HCT116 (cell line): ENCODE measurements around the gene CCDC66. TPM values are rescaled to one million over a fixed set of nuclear protein-coding genes. Genes with fewer than 3 reads are reported as not detected.

Source experiments
- ATAC-seq: fragments of 200-7000 bp; cut with Tn5 transposase; 2 replicates; pipeline ENCODE4 v1.9.1; 2020; ENCODE audit warnings: mild to moderate bottlenecking, moderate library complexity
- BruUV-seq: library from RNA; stranded (reverse); fragments of 400-500 nt; replicated peaks from 2 replicates; lab custom pipeline; 2021; lab: Mats Ljungman, UMichigan
- CTCF ChIA-PET: fragments of 300-600 bp; sonication (Branson Sonifier 250); formaldehyde crosslinking; loops from one replicate; lab custom pipeline; 2021; ENCODE audit warnings: antibody characterized with exemption; lab: Charles Lee
- POLR2A ChIA-PET: fragments of 300-600, 350-600 bp; sonication (Branson Sonifier 250); formaldehyde crosslinking; loops from one replicate; lab custom pipeline; 2021; ENCODE audit warnings: antibody characterized with exemption; lab: Charles Lee
- RAD21 ChIA-PET, 2 experiments: fragments of 300-600 bp; sonication (Branson Sonifier 250); formaldehyde crosslinking; loops; one replicate each; lab custom pipeline; 2023; ENCODE audit warnings: low total read pairs in 2 of 2; ENCODE audit not compliant: uncharacterized antibody in 2 of 2, unreplicated experiment in 2 of 2, low non-redundant PET in 1 of 2; lab: Charles Lee
- DNase-seq: peaks from one replicate; pipeline ENCODE4 v3.0.0-alpha.2; 2010; ENCODE audit warnings: low read depth, low spot score
- H2AFZ ChIP-seq: fragments of 200-600 bp; shearing (Covaris generic), sonication (generic); 2 replicates; pipeline ENCODE4 v1.6.1; 2017; ENCODE audit warnings: low read depth, mixed run types, mixed read lengths, antibody characterized with exemption, low read length; ENCODE audit not compliant: poor library complexity, severe bottlenecking
- H3K27ac ChIP-seq: 2 replicates; pipeline ENCODE4 v1.5.1; 2012; ENCODE audit warnings: low read depth, low read length
- H3K27me3 ChIP-seq: fragments of 200-600 bp; sonication (generic); 2 replicates; pipeline ENCODE4 v1.6.1; 2016; ENCODE audit warnings: mixed run types, low read length, mixed read lengths; ENCODE audit not compliant: insufficient read depth
- H3K36me3 ChIP-seq, 2 experiments: fragments of 200-500 bp in 1 of 2; fragments of 200-600 bp in 1 of 2; sonication (Bioruptor generic) in 1 of 2; sonication (generic) in 1 of 2; 2 replicates each; pipeline versions ENCODE4 v1.5.1 to v1.6.1; 2014 to 2016; ENCODE audit warnings: low read length in 2 of 2, inconsistent platforms in 1 of 2, mixed read lengths in 1 of 2, mixed run types in 1 of 2; ENCODE audit not compliant: insufficient read depth in 2 of 2, control insufficient read depth in 1 of 2
- H3K4me1 ChIP-seq, 2 experiments: fragments of 200-600 bp in 1 of 2; sonication (generic) in 1 of 2; 2 replicates each; pipeline versions ENCODE4 v1.5.1 to v1.6.1; 2012 to 2017; ENCODE audit warnings: low read length in 2 of 2, inconsistent platforms in 1 of 2, mild to moderate bottlenecking in 1 of 2, mixed read lengths in 1 of 2, mixed run types in 1 of 2, moderate library complexity in 1 of 2; ENCODE audit not compliant: insufficient read depth in 2 of 2, control insufficient read depth in 1 of 2
- H3K4me2 ChIP-seq: fragments of 200-600 bp; sonication (generic); 2 replicates; pipeline ENCODE4 v1.6.1; 2017; ENCODE audit warnings: mixed run types, low read length, mixed read lengths
- H3K4me3 ChIP-seq, 2 experiments: fragments of 200-600 bp in 1 of 2; sonication (generic) in 1 of 2; replicated peaks in 1 of 2; 2 replicates each; pipeline ENCODE4 v1.5.1; 2011 to 2016; ENCODE audit warnings: low read length in 2 of 2, control low read depth in 1 of 2, low read depth in 1 of 2, mild to moderate bottlenecking in 1 of 2, mixed read lengths in 1 of 2, mixed run types in 1 of 2
- H3K79me2 ChIP-seq: fragments of 200-600 bp; sonication (generic); 2 replicates; pipeline ENCODE4 v1.6.1; 2017; ENCODE audit warnings: mild to moderate bottlenecking, mixed run types, low read length, moderate library complexity, mixed read lengths; ENCODE audit not compliant: insufficient read depth
- H3K9ac ChIP-seq: fragments of 200-600 bp; sonication (generic); 2 replicates; pipeline ENCODE4 v1.6.1; 2016; ENCODE audit warnings: low read length, mixed read lengths
- H3K9me2 ChIP-seq: fragments of 200-600 bp; sonication (generic), shearing (Covaris generic); 2 replicates; pipeline ENCODE4 v1.6.1; 2017; ENCODE audit warnings: mixed run types, mild to moderate bottlenecking, moderate library complexity; ENCODE audit not compliant: insufficient read depth
- H3K9me3 ChIP-seq, 2 experiments: fragments of 200-500 bp in 1 of 2; fragments of 200-600 bp in 1 of 2; sonication (Bioruptor generic) in 1 of 2; sonication (generic) in 1 of 2; 2 replicates each; pipeline ENCODE4 v1.6.1; 2014 to 2017; ENCODE audit warnings: low read length in 2 of 2, mixed read lengths in 2 of 2, inconsistent platforms in 1 of 2, low read depth in 1 of 2, mild to moderate bottlenecking in 1 of 2, mixed run types in 1 of 2, moderate library complexity in 1 of 2; ENCODE audit not compliant: control insufficient read depth in 1 of 2, insufficient read depth in 1 of 2
- H4K20me1 ChIP-seq: fragments of 200-600 bp; sonication (generic), shearing (Covaris generic); 2 replicates; pipeline ENCODE4 v1.6.1; 2017; ENCODE audit warnings: mixed run types, mild to moderate bottlenecking, moderate library complexity; ENCODE audit not compliant: insufficient read depth
- FOSL1 ChIP-seq: IDR thresholded peaks from 2 replicates; pipeline ENCODE4 v1.6.1; 2012; ENCODE audit warnings: low read depth
- POLR2AphosphoS5 ChIP-seq: IDR thresholded peaks from 2 replicates; pipeline ENCODE4 v1.6.1; 2011; ENCODE audit warnings: mild to moderate bottlenecking, low read depth, low read length, moderate library complexity
- SRF ChIP-seq: IDR thresholded peaks from 2 replicates; pipeline ENCODE4 v1.6.1; 2012; ENCODE audit warnings: low read depth
- ZFX ChIP-seq: fragments of 450-650 bp; IDR thresholded peaks from 2 replicates; pipeline ENCODE4 v1.6.1; 2017
- intact Hi-C: fragments of 100-400 bp; cut with micrococcal nuclease; formaldehyde crosslinking; loops from 2 replicates; pipeline ENCODE4 v1.10.0; 2022
- total RNA-seq: library from RNA; stranded (reverse); gene quantifications from one replicate; pipeline ENCODE4 v1.2.1, GENCODE V29; 2021; ENCODE audit not compliant: unreplicated experiment
- TF ChIP-seq, protein P1 (sequence below): IDR thresholded peaks from 2 replicates; pipeline ENCODE4 v1.6.1; 2012; ENCODE audit warnings: low read depth

The CCDC66 gene
- total RNA-seq, 1 experiment from 2014 or later = 16.9 TPM

DNA sequence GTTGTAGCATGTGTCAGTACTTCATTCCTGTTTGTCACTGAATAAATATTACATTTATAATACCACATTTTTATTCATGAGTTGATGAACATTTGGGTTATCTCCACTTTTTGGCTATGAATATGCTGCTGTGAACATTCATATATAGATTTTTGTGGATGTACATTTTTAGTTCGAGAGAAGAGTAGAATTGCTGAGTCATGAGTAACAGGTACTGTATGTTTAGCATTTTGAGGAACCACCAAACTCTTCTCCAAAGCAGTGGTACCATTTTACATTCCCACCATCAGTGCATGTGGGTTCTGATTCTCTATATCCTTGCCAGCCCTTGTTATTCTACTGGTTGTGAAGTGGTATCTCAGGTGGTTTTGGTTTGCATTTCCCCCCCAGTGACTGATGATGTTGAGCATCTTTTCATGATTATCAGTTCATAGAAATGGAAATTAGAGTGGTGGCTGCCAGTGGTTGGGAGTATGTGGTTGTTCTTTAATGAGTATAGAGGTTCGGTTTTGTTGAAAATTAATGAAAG is 59.6 kb downstream of the CCDC66 start (continued):
- no peak for TF ChIP-seq FOSL1
- TF ChIP-seq, protein P1, sequence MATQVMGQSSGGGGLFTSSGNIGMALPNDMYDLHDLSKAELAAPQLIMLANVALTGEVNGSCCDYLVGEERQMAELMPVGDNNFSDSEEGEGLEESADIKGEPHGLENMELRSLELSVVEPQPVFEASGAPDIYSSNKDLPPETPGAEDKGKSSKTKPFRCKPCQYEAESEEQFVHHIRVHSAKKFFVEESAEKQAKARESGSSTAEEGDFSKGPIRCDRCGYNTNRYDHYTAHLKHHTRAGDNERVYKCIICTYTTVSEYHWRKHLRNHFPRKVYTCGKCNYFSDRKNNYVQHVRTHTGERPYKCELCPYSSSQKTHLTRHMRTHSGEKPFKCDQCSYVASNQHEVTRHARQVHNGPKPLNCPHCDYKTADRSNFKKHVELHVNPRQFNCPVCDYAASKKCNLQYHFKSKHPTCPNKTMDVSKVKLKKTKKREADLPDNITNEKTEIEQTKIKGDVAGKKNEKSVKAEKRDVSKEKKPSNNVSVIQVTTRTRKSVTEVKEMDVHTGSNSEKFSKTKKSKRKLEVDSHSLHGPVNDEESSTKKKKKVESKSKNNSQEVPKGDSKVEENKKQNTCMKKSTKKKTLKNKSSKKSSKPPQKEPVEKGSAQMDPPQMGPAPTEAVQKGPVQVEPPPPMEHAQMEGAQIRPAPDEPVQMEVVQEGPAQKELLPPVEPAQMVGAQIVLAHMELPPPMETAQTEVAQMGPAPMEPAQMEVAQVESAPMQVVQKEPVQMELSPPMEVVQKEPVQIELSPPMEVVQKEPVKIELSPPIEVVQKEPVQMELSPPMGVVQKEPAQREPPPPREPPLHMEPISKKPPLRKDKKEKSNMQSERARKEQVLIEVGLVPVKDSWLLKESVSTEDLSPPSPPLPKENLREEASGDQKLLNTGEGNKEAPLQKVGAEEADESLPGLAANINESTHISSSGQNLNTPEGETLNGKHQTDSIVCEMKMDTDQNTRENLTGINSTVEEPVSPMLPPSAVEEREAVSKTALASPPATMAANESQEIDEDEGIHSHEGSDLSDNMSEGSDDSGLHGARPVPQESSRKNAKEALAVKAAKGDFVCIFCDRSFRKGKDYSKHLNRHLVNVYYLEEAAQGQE = no peak
- TF ChIP-seq ZFX = no peak
- TF ChIP-seq, all 23 proteins: peak for 0

DNA sequence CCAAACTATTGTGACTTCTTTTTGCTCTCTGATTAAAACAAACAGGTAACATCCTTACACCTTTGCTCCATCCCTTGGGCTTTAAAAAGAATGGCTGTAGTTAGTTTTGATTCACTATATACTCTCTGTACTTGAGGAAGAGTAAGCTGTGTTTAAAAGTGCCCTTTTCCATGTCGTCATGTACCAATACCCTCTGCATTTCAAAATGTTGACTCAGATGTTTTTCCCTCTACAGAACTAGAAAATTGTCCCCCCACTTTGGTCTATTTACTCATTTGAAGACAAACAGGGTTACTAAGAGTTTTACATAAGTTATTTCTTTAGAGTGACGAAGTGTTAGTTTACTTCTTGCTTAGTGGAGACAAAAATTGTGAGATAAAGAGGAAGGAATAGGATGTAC is 63.4 kb downstream of the CCDC66 start:
- Histone ChIP-seq H3K4me1 (no peaks in the 10 kb centered on the region; a peak in 1 of 4 replicates), H3K9me2 (no peaks in the 10 kb centered on the region), H3K27ac (no peak overlapping the region), H3K9ac (no peak overlapping the region), H3K4me3 (no peak overlapping the region), H3K9me3 (no peaks in the 10 kb centered on the region), H3K27me3 (no peaks in the 10 kb centered on the region), H4K20me1 (no peaks in the 10 kb centered on the region), H3K79me2 (no peaks in the 10 kb centered on the region), H3K4me2 (no peak overlapping the region), H2AFZ (no peak overlapping the region), H3K36me3 (peaks cover 41 to 51% of the 10 kb centered on the region in 2 experiments)
- ChIA-PET RAD21 (no interaction called here), CTCF (no interaction called here), POLR2A (no interaction called here)
- ATAC-seq = no peak
- no peak for TF ChIP-seq SRF
- TF ChIP-seq POLR2AphosphoS5 = no peak
- BruUV-seq = no TSS peak
- DNase-seq = no peak
- intact Hi-C loops = no loop called here
